Sigmoid colon (tissue), 7 donors: Measurements from ENCODE around the gene OVAAL. TPM values are rescaled to one million over a fixed set of nuclear protein-coding genes. Genes with fewer than 3 reads are reported as not detected.

Experiments used
- DNase-seq: peaks from one replicate; pipeline ENCODE4 v3.0.0-alpha.2; 2019
- H3K27ac ChIP-seq, 4 donors: fragments of 200-600 bp; sonication (generic); one replicate each; pipeline ENCODE4 v1.5.1; 2016 to 2019; ENCODE audit warnings: mild to moderate bottlenecking in 1 of 4
- H3K27me3 ChIP-seq, 3 donors: fragments of 200-600 bp; sonication (generic); one replicate each; pipeline ENCODE4 v1.5.1; 2019; ENCODE audit warnings: mild to moderate bottlenecking in 1 of 3
- H3K36me3 ChIP-seq, 4 donors: fragments of 200-600 bp; sonication (generic); one replicate each; pipeline ENCODE4 v1.5.1; 2016 to 2019
- H3K4me1 ChIP-seq, 4 donors: fragments of 200-600 bp; sonication (generic); one replicate each; pipeline ENCODE4 v1.5.1; 2017 to 2019
- H3K4me3 ChIP-seq, 4 donors: fragments of 200-600 bp; sonication (generic); one replicate each; pipeline ENCODE4 v1.5.1; 2017 to 2019; ENCODE audit warnings: mild to moderate bottlenecking in 2 of 4, moderate library complexity in 1 of 4
- H3K9me3 ChIP-seq, 4 donors: fragments of 200-600 bp in 3 of 4; sonication (generic) in 3 of 4; one replicate each; pipeline versions ENCODE4 v1.5.1 to v1.6.1; 2013 to 2019
- EP300 ChIP-seq, 4 donors: sonication (generic); formaldehyde crosslinking; IDR thresholded peaks; one replicate each; pipeline ENCODE4 v1.6.1; 2017; ENCODE audit warnings: antibody characterized with exemption in 4 of 4
- POLR2A ChIP-seq, 2 donors: fragments of 450-650 bp; IDR thresholded peaks; one replicate each; pipeline ENCODE4 v1.6.1; 2016; ENCODE audit warnings: antibody characterized with exemption in 2 of 2, mild to moderate bottlenecking in 2 of 2, moderate library complexity in 2 of 2
- POLR2AphosphoS5 ChIP-seq, 4 donors: sonication (generic); formaldehyde crosslinking; IDR thresholded peaks; one replicate each; pipeline ENCODE4 v1.6.1; 2017; ENCODE audit warnings: antibody characterized with exemption in 4 of 4
- WGBS, 2 donors: extraction: QIAGEN DNeasy Blood & Tissue Kit; methylation state at CpG; one replicate each; pipeline ENCODE4 v1.1.7; 2013; 5-methylcytosine and 5-hydroxymethylcytosine counted together
- intact Hi-C: fragments of 100-400 bp; cut with DNase I; formaldehyde crosslinking; loops from one replicate; pipeline ENCODE4 v1.15.1; 2023
- polyA plus RNA-seq, 3 donors: library from polyadenylated mRNA; stranded (reverse); fragments of 200-250 nt; gene quantifications; one replicate each; pipeline ENCODE4 v1.2.3, GENCODE V29; 2013
- total RNA-seq, 4 donors: library from RNA; depleted of rRNA; stranded (reverse); fragments of >200 nt; gene quantifications; one replicate each; pipeline ENCODE4 v1.1.0, GENCODE V29; 2016
- TF ChIP-seq, protein P1 (sequence below), 4 experiments: fragments of 450-650 bp in 3 of 4; fragments of 200-600 bp in 1 of 4; IDR thresholded peaks; one replicate each; pipeline ENCODE4 v1.5.1; 2016 to 2019; ENCODE audit warnings: antibody characterized with exemption in 4 of 4, mild to moderate bottlenecking in 3 of 4, moderate library complexity in 2 of 4
- donor health status: healthy with polysubstance abuse.
- donor health status: Bipolar disorder and iron deficiency.
- donor health status: healthy.

OVAAL gene
- total and polyA plus RNA-seq, 7 donors: not detected

DNA sequence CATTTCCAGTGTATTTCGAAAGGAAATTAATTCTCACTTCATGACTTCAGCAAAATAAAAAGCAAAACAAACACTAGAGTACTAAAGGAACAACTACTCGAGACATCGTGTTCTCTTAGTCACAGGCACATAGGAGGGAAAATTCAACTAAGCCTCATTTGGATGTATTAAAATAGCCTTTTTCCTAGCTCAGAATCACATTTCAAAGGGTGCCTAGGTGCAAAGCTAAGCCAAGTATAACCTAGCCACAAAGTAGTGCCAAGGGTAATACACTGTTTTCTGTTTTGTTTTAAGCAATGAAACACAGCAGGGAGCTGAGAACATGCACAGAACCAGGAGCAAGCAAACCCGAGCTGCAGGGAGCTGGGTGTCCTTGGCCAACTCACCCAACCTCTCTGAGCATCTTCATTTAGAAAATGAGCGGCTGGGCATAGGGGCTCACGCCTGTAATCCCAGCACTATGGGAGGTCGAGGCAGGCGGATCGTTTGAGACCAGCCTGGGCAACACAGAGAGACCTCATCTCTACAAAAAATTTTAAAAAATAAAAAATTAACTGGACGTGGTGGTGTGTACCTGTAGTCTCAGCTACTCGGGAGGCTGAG is 29.8 kb upstream of the OVAAL start:
- intact Hi-C loops: no loop called here
- H3K27ac ChIP-seq: no peak overlapping the region
- H3K36me3 ChIP-seq: no peaks in the 10 kb centered on the region
- DNase-seq: no peak
- no peaks in the 10 kb centered on the region for H3K4me1 ChIP-seq
- no peaks in the 10 kb centered on the region for H3K9me3 ChIP-seq
- 91 to 94% methylated on average over 11 of the region's 11 CpGs for WGBS, 2 donors
- no peaks in the 10 kb centered on the region for H3K27me3 ChIP-seq
- no peak overlapping the region for H3K4me3 ChIP-seq
- TF ChIP-seq EP300 (IDR thresholded peaks at IDR 0.05): no peak
- no peak for TF ChIP-seq POLR2A (IDR thresholded peaks at IDR 0.05)
- TF ChIP-seq POLR2AphosphoS5 (IDR thresholded peaks at IDR 0.05): no peak
- TF ChIP-seq, protein P1, sequence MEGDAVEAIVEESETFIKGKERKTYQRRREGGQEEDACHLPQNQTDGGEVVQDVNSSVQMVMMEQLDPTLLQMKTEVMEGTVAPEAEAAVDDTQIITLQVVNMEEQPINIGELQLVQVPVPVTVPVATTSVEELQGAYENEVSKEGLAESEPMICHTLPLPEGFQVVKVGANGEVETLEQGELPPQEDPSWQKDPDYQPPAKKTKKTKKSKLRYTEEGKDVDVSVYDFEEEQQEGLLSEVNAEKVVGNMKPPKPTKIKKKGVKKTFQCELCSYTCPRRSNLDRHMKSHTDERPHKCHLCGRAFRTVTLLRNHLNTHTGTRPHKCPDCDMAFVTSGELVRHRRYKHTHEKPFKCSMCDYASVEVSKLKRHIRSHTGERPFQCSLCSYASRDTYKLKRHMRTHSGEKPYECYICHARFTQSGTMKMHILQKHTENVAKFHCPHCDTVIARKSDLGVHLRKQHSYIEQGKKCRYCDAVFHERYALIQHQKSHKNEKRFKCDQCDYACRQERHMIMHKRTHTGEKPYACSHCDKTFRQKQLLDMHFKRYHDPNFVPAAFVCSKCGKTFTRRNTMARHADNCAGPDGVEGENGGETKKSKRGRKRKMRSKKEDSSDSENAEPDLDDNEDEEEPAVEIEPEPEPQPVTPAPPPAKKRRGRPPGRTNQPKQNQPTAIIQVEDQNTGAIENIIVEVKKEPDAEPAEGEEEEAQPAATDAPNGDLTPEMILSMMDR (IDR thresholded peaks at IDR 0.05): no peak

DNA sequence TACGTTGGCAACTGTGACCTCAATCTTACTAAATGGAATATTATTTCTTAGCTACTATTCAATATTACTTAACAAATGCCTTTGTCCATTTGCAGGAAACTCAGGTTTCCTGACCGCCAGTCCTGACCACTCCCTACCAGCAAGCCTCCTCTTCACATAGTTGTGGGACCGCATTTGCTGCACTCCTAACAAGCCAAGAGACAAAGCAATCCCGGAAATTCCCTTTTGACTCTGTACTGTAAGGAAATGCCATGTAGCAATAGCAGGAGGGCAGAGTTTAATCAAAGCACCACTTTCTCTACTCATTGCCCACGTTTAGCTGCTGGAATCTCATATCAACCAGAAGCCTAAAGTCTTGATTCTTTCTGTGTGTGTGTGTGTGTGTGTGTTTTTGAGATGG is 28.3 kb upstream of the OVAAL start:
- Histone ChIP-seq H3K36me3 (no peaks in the 10 kb centered on the region), H3K4me3 (no peak overlapping the region), H3K9me3 (no peaks in the 10 kb centered on the region), H3K27me3 (no peaks in the 10 kb centered on the region), H3K4me1 (no peaks in the 10 kb centered on the region), H3K27ac (no peak overlapping the region)
- WGBS, 2 donors: 24 to 61% methylated on average over 5 of the region's 5 CpGs
- intact Hi-C loops: loop anchor here (5.0 kb wide), 1 partner anchor 332 kb away; no protein-coding TSS in a partner anchor
- DNase-seq: no peak
- TF ChIP-seq POLR2A (IDR thresholded peaks at IDR 0.05) (no peak), POLR2AphosphoS5 (IDR thresholded peaks at IDR 0.05) (peak in 1 of 4 donors; percentile 20)

DNA sequence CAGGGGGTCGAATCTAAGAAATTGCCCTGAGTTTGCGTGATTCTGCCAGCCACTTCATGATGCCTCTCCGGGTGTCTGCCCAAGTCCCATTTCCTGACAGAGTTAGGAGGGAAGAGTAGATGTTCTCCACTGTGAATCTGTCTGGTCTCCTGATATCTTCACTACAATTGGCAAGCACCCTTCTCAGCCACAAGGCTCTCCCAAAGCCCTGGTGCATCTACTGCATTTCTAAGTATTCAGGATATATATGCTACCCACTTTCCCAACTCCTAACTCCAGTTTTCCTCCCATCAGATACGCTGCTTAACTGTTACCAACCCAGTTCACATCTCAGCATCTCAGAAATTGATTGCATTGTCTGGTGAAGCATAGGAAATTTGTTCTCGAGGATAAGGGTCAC is 25.9 kb upstream of the OVAAL start:
- H3K4me1 ChIP-seq: no peaks in the 10 kb centered on the region
- intact Hi-C loops: loop anchor here (5.0 kb wide), 1 partner anchor 329 kb away; no protein-coding TSS in a partner anchor
- H3K27me3 ChIP-seq: no peaks in the 10 kb centered on the region
- 88 to 90% methylated on average over 5 of the region's 5 CpGs for WGBS, 2 donors
- H3K4me3 ChIP-seq: no peak overlapping the region
- no peaks in the 10 kb centered on the region for H3K36me3 ChIP-seq
- H3K27ac ChIP-seq: no peak overlapping the region
- no peak for DNase-seq
- TF ChIP-seq EP300 (IDR thresholded peaks at IDR 0.05) (no peak), POLR2AphosphoS5 (IDR thresholded peaks at IDR 0.05) (no peak), POLR2A (IDR thresholded peaks at IDR 0.05) (no peak)
- TF ChIP-seq, protein P1 (IDR thresholded peaks at IDR 0.05): no peak
- no peaks in the 10 kb centered on the region for H3K9me3 ChIP-seq

DNA sequence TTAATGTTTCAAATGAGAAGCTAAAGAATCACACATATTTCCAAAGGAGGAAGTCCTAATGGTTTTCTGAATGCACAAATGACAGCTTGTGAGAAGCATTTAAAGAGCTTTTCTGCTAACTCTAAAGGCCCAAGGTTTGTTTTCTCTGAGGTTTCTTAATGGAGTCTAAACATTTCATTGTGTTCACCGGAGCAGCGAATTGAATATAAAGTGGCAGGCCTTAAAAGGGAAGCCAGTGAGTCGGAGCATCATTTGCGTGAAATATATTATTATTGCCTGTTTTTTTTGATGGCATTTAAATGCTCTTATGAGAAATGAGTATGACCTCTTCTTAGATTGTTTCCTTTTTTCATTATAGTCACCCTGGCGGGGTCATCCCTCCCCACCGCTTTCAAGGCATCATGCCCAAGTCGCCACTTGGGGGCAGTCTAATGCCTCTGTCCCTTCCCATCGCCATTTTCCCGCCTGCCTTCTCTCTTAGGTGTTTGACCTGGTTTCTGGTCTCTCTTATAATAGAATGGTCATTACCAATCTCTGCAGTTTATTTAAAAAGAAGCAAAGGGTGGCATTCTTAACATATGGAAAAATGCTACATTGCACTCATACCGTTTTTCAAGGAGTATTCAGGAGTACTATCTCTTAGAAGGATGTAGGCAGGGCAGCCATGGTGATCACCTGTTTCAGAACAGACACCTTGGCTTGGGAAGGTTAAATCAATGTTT is 25.3 kb upstream of the OVAAL start:
- WGBS, 2 donors: 36 to 50% methylated on average over 10 of the region's 10 CpGs
- Histone ChIP-seq H3K27ac (no peak overlapping the region), H3K27me3 (no peaks in the 10 kb centered on the region), H3K36me3 (no peaks in the 10 kb centered on the region), H3K4me1 (no peaks in the 10 kb centered on the region), H3K4me3 (no peak overlapping the region), H3K9me3 (no peaks in the 10 kb centered on the region)
- peak; percentile 78 for DNase-seq
- intact Hi-C loops: loop anchor here (5.0 kb wide), 1 partner anchor 329 kb away; no protein-coding TSS in a partner anchor
- TF ChIP-seq, protein P1 (IDR thresholded peaks at IDR 0.05): peak; percentile 55 to 81 (median 68)
- no peak for TF ChIP-seq POLR2A (IDR thresholded peaks at IDR 0.05)

DNA sequence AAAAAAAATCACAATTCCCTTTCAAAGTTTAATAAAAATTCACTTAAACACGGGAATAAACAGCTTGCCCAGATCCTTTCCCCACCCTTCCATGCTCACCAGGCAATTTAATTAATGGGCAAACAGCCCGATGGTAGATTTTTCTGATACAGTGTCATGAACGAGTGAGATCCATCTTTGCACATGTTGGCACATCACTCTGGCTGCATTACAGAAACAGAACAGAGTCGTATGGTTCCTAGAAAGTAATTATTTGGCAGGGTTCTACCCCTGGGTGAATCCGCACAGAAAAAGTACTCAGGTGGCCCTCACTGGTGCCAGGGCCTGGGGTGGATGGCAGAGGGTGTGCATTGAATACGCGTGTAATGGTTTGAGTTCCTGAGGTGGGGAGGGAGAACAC is 24.6 kb upstream of the OVAAL start:
- H3K4me3 ChIP-seq: no peak overlapping the region
- intact Hi-C loops: loop anchor here (5.0 kb wide), 1 partner anchor 328 kb away; no protein-coding TSS in a partner anchor
- DNase-seq: no peak
- no peaks in the 10 kb centered on the region for H3K4me1 ChIP-seq
- no peaks in the 10 kb centered on the region for H3K9me3 ChIP-seq
- 85 to 91% methylated on average over 7 of the region's 7 CpGs for WGBS, 2 donors
- no peaks in the 10 kb centered on the region for H3K27me3 ChIP-seq
- no peaks in the 10 kb centered on the region for H3K36me3 ChIP-seq
- TF ChIP-seq EP300 (IDR thresholded peaks at IDR 0.05) (no peak), POLR2AphosphoS5 (IDR thresholded peaks at IDR 0.05) (no peak), POLR2A (IDR thresholded peaks at IDR 0.05) (no peak)
- TF ChIP-seq, protein P1 (IDR thresholded peaks at IDR 0.05): no peak
- H3K27ac ChIP-seq: no peak overlapping the region
